OCI-LY1 (cell line): ENCODE data around the gene INKA2.

ENCODE experiments used
- EZH2 ChIP-seq: fragments of 200-600 bp; sonication (generic), shearing (Covaris generic); IDR thresholded peaks from 2 replicates; pipeline ENCODE4 v1.8.0; 2017; ENCODE audit warnings: borderline replicate concordance, mixed run types, mild to moderate bottlenecking, antibody characterized with exemption, low read length, moderate library complexity, mixed read lengths
- TF ChIP-seq, protein P1 (sequence below): fragments of 200-600 bp; sonication (generic), shearing (Covaris generic); IDR thresholded peaks from 2 replicates; pipeline ENCODE4 v1.5.1; 2017; ENCODE audit warnings: mild to moderate bottlenecking, antibody characterized with exemption, low read length, moderate library complexity, mixed read lengths

DNA sequence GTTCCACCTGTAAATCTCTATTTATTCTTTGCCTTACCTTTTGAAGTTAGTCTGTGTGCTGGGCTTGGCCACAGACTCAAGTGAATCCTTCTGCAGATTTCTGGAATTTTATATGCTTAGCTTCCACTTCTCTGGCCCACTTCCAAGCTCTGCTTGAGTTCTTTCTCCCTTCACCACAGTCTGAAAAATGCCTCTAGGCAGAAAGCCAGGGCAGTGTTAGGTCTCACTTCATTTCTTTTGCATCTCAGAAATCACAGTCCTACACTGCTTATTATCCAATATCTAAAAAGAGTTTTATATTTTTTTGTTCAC is 48.9 kb downstream of the INKA2 start:
- TF ChIP-seq, protein P1, sequence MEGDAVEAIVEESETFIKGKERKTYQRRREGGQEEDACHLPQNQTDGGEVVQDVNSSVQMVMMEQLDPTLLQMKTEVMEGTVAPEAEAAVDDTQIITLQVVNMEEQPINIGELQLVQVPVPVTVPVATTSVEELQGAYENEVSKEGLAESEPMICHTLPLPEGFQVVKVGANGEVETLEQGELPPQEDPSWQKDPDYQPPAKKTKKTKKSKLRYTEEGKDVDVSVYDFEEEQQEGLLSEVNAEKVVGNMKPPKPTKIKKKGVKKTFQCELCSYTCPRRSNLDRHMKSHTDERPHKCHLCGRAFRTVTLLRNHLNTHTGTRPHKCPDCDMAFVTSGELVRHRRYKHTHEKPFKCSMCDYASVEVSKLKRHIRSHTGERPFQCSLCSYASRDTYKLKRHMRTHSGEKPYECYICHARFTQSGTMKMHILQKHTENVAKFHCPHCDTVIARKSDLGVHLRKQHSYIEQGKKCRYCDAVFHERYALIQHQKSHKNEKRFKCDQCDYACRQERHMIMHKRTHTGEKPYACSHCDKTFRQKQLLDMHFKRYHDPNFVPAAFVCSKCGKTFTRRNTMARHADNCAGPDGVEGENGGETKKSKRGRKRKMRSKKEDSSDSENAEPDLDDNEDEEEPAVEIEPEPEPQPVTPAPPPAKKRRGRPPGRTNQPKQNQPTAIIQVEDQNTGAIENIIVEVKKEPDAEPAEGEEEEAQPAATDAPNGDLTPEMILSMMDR, result no peak
- TF ChIP-seq EZH2, result no peak
